Panc1 (cell line): ENCODE results near the gene CCDC69. TPM values are rescaled to one million over a fixed set of nuclear protein-coding genes. Genes with fewer than 3 reads are reported as not detected.

Experiments
- ATAC-seq: fragments of 200-7000 bp; cut with Tn5 transposase; 2 replicates; pipeline ENCODE4 v1.9.1; 2020; ENCODE audit warnings: mild to moderate bottlenecking, moderate library complexity
- BruUV-seq: library from RNA; stranded (reverse); fragments of 400-500 nt; replicated peaks from 2 replicates; lab custom pipeline; 2021; lab: Mats Ljungman, UMichigan
- CTCF ChIA-PET: fragments of 300-600 bp; sonication (Branson Sonifier 250); formaldehyde crosslinking; loops from one replicate; lab custom pipeline; 2022; ENCODE audit warnings: antibody characterized with exemption; lab: Charles Lee
- POLR2A ChIA-PET: fragments of 300-600 bp; sonication (Branson Sonifier 250); formaldehyde crosslinking; loops from one replicate; lab custom pipeline; 2022; ENCODE audit warnings: antibody characterized with exemption; lab: Charles Lee
- DNase-seq: peaks from one replicate; pipeline ENCODE4 v3.0.0-alpha.2; 2010; ENCODE audit warnings: low read depth, low spot score
- H3K27ac ChIP-seq: 2 replicates; pipeline ENCODE4 v1.5.1; 2011; ENCODE audit warnings: mild to moderate bottlenecking, low read length, inconsistent platforms
- H3K27me3 ChIP-seq: fragments of 200-500 bp; sonication (Bioruptor generic); 2 replicates; pipeline ENCODE4 v1.6.0; 2014; ENCODE audit warnings: low read length, inconsistent platforms; ENCODE audit not compliant: control insufficient read depth, insufficient read depth
- H3K36me3 ChIP-seq: fragments of 200-500 bp; sonication (Bioruptor generic); 2 replicates; pipeline ENCODE4 v1.5.1; 2014; ENCODE audit warnings: inconsistent platforms, mild to moderate bottlenecking, low read length, moderate library complexity; ENCODE audit not compliant: control insufficient read depth, insufficient read depth
- H3K4me1 ChIP-seq: 2 replicates; pipeline ENCODE4 v1.5.1; 2011; ENCODE audit warnings: inconsistent platforms, mild to moderate bottlenecking, low read length, moderate library complexity; ENCODE audit not compliant: control insufficient read depth, insufficient read depth
- H3K4me3 ChIP-seq, 2 experiments: 2 replicates each; pipeline ENCODE4 v1.5.1; 2011 to 2012; ENCODE audit warnings: low read depth in 2 of 2, low read length in 2 of 2, mild to moderate bottlenecking in 2 of 2, inconsistent platforms in 1 of 2, moderate library complexity in 1 of 2
- H3K9me3 ChIP-seq: fragments of 200-500 bp; sonication (Bioruptor generic); 2 replicates; pipeline ENCODE4 v1.5.1; 2014; ENCODE audit warnings: low read depth, mild to moderate bottlenecking, inconsistent platforms, low read length, moderate library complexity; ENCODE audit not compliant: control insufficient read depth, insufficient read depth
- CTCF ChIP-seq: fragments of 450-650 bp; IDR thresholded peaks from 2 replicates; pipeline ENCODE4 v1.5.1; 2017; ENCODE audit warnings: mild to moderate bottlenecking
- POLR2AphosphoS5 ChIP-seq: IDR thresholded peaks from 2 replicates; pipeline ENCODE4 v1.6.1; 2012; ENCODE audit warnings: mild to moderate bottlenecking, low read depth, low read length, moderate library complexity
- REST ChIP-seq, 2 experiments: IDR thresholded peaks; 2 replicates each; pipeline ENCODE4 v1.6.1; 2011 to 2012; ENCODE audit warnings: low read depth in 2 of 2, control low read depth in 1 of 2, low read length in 1 of 2, mild to moderate bottlenecking in 1 of 2, moderate library complexity in 1 of 2; ENCODE audit not compliant: insufficient read depth in 1 of 2
- SIN3A ChIP-seq: IDR thresholded peaks from 2 replicates; pipeline ENCODE4 v1.6.1; 2012; ENCODE audit warnings: low read depth, mild to moderate bottlenecking, low read length, moderate library complexity, borderline replicate concordance; ENCODE audit not compliant: insufficient read depth
- TCF7L2 ChIP-seq: IDR thresholded peaks from 2 replicates; pipeline ENCODE4 v1.6.1; 2011; ENCODE audit warnings: mild to moderate bottlenecking, low read depth, low read length, inconsistent platforms
- in situ Hi-C: cut with HindIII; loops from 2 replicates; pipeline ENCODE4 v1.10.0; 2016; ENCODE audit warnings: low sequenced_read_pairs, low pct_unique_long_range_greater_than_20kb
- intact Hi-C: fragments of 100-400 bp; cut with micrococcal nuclease; formaldehyde crosslinking; loops from one replicate; pipeline ENCODE4 v1.10.0; 2022; ENCODE audit not compliant: unreplicated experiment
- total RNA-seq: library from RNA; stranded (reverse); gene quantifications from one replicate; pipeline ENCODE4 v1.2.1, GENCODE V29; 2021; ENCODE audit not compliant: unreplicated experiment

The CCDC69 gene
- total RNA-seq, 1 experiment from 2014 or later, result 2.1 TPM

- CTCF ChIA-PET, result interaction anchor here (1.1 kb wide), 1 partner anchor 18 kb away, joined by 3 read pairs; no protein-coding TSS in a partner anchor
- H3K36me3 ChIP-seq, result no peaks in the 10 kb centered on the region
Measured at GRCh38 chr5:151144922-151145321, 79.0 kb downstream of the CCDC69 start.

GRCh38 chr5:151144275-151144674, 79.6 kb downstream of the CCDC69 start:
- no peaks in the 10 kb centered on the region for H3K9me3 ChIP-seq
- no peaks in the 10 kb centered on the region for H3K4me1 ChIP-seq
- no peak for TF ChIP-seq POLR2AphosphoS5
- no peak for TF ChIP-seq TCF7L2
- TF ChIP-seq CTCF, result no peak
- no peak for TF ChIP-seq SIN3A
- TF ChIP-seq REST (IDR thresholded peaks at IDR 0.05; ENCODE audit: insufficient read depth in 1 of 2, low read depth in 2 of 2, low read length in 1 of 2), result no peak
- ATAC-seq (no peak), DNase-seq (no peak)
- no peak overlapping the region for H3K27ac ChIP-seq
- no peaks in the 10 kb centered on the region for H3K27me3 ChIP-seq
- CTCF ChIA-PET, result no interaction called here
- no peaks in the 10 kb centered on the region for H3K36me3 ChIP-seq
- in situ Hi-C loops, result no loop called here
- intact Hi-C loops, result no loop called here
- no peak overlapping the region for H3K4me3 ChIP-seq
- POLR2A ChIA-PET, result no interaction called here
- BruUV-seq, result no TSS peak

More at GRCh38 chr5:151144922-151145321, 79.0 kb downstream of the CCDC69 start:
- Histone ChIP-seq H3K4me3 (no peak overlapping the region), H3K4me1 (no peaks in the 10 kb centered on the region), H3K9me3 (no peaks in the 10 kb centered on the region), H3K27me3 (no peaks in the 10 kb centered on the region), H3K27ac (no peak overlapping the region)
- in situ Hi-C loops (no loop called here), intact Hi-C loops (no loop called here)
- BruUV-seq, result no TSS peak
- ATAC-seq, result no peak
- no peak for DNase-seq
- POLR2A ChIA-PET, result no interaction called here
- TF ChIP-seq REST (IDR thresholded peaks at IDR 0.05; ENCODE audit: insufficient read depth in 1 of 2, low read depth in 2 of 2, low read length in 1 of 2), result no peak
- no peak for TF ChIP-seq CTCF
- no peak for TF ChIP-seq POLR2AphosphoS5
- no peak for TF ChIP-seq TCF7L2
